Thoracic aorta (tissue), 2 donors: Measurements from ENCODE around the gene COL15A1. TPM values are rescaled to one million over a fixed set of nuclear protein-coding genes. Genes with fewer than 3 reads are reported as not detected.

Experiments
- ATAC-seq: fragments of 150-250 bp; one replicate; pipeline ENCODE4 v1.8.0; 2017; ENCODE audit warnings: low read depth; ENCODE audit not compliant: insufficient number of reproducible peaks, low FRiP score
- DNase-seq: peaks from one replicate; pipeline ENCODE4 v3.0.0-alpha.2; 2020; ENCODE audit warnings: low spot score
- H3K27ac ChIP-seq, 2 donors: fragments of 200-600 bp; sonication (generic); 1 replicate in 1 of 2; 2 replicates in 1 of 2; pipeline ENCODE4 v1.5.1; 2016; ENCODE audit warnings: mild to moderate bottlenecking in 2 of 2, moderate library complexity in 2 of 2
- H3K27me3 ChIP-seq: fragments of 200-600 bp; sonication (generic); replicated peaks from 2 replicates; pipeline ENCODE4 v1.6.0; 2016; ENCODE audit warnings: mild to moderate bottlenecking; ENCODE audit not compliant: insufficient read depth
- H3K36me3 ChIP-seq: fragments of 200-600 bp; sonication (generic); one replicate; pipeline ENCODE4 v1.5.1; 2016
- H3K4me1 ChIP-seq, 2 donors: fragments of 200-600 bp; sonication (generic); 1 replicate in 1 of 2; 2 replicates in 1 of 2; pipeline versions ENCODE4 v1.5.1 to v1.6.0; 2016; ENCODE audit warnings: low read depth in 2 of 2, mild to moderate bottlenecking in 1 of 2; ENCODE audit not compliant: control insufficient read depth in 1 of 2
- H3K4me3 ChIP-seq: fragments of 200-600 bp; sonication (generic); 2 replicates; pipeline ENCODE4 v1.5.1; 2016; ENCODE audit warnings: mild to moderate bottlenecking
- H3K9me3 ChIP-seq: fragments of 200-600 bp; sonication (generic); 2 replicates; pipeline ENCODE4 v1.5.1; 2016
- CTCF ChIP-seq: fragments of 200-600 bp; sonication (generic); IDR thresholded peaks from one replicate; pipeline ENCODE4 v1.5.1; 2019; ENCODE audit warnings: antibody characterized with exemption
- total RNA-seq, 2 donors: library from RNA; depleted of rRNA; stranded (reverse); fragments of >200 nt; gene quantifications; one replicate each; pipeline versions ENCODE4 v1.1.0 to v1.2.3, GENCODE V29; 2016

The COL15A1 gene
- total RNA-seq, 2 donors from 2014 or later = 23.3 to 70.4 TPM

DNA sequence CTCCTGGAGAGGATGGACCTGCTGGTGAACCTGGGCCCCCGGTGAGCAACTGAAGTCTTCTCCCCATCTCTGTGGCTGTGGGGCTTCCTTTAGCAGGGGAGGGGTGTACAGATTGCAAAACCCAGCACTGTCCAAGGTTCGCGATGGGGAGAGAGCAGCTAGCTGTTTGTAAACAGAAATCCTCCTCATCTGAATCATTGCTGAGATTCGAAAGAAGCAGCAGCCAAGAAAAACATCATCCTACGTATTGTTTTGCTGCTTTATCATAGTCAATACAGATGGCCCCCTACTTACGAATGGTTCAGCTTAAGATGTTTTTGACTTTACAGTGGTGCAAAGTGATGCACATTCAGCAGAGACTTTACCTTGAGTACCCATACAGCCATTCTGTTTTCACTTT is 81.3 kb downstream of the COL15A1 start:
- H3K36me3 ChIP-seq = peaks cover 4% of the 10 kb centered on the region
- no peak for TF ChIP-seq CTCF
- no peaks in the 10 kb centered on the region for H3K9me3 ChIP-seq
- ATAC-seq = no peak
- DNase-seq = no peak
- no peaks in the 10 kb centered on the region for H3K27me3 ChIP-seq
- peaks cover 17 to 24% of the 10 kb centered on the region in 2 donors for H3K4me1 ChIP-seq
- H3K27ac ChIP-seq = no peak overlapping the region
- H3K4me3 ChIP-seq = no peak overlapping the region

- no peak overlapping the region for H3K27ac ChIP-seq
- H3K4me3 ChIP-seq = no peak overlapping the region
- DNase-seq (no peak), ATAC-seq (no peak)
- no peaks in the 10 kb centered on the region for H3K9me3 ChIP-seq
- no peaks in the 10 kb centered on the region for H3K27me3 ChIP-seq
- peaks cover 4% of the 10 kb centered on the region for H3K36me3 ChIP-seq
- TF ChIP-seq CTCF = no peak
- H3K4me1 ChIP-seq = peaks cover 13 to 25% of the 10 kb centered on the region in 2 donors
These were observed 82.0 kb downstream of the COL15A1 start for GRCh38 chr9:99025616-99026270.

GRCh38 chr9:99026271-99026955 is 82.7 kb downstream of the COL15A1 start:
- peaks cover 13 to 25% of the 10 kb centered on the region in 2 donors for H3K4me1 ChIP-seq
- H3K9me3 ChIP-seq = no peaks in the 10 kb centered on the region
- no peak overlapping the region for H3K27ac ChIP-seq
- H3K36me3 ChIP-seq = peaks cover 4% of the 10 kb centered on the region
- no peak for DNase-seq
- TF ChIP-seq CTCF = no peak
- no peaks in the 10 kb centered on the region for H3K27me3 ChIP-seq
- no peak overlapping the region for H3K4me3 ChIP-seq
- ATAC-seq = no peak

- Histone ChIP-seq H3K9me3 (no peaks in the 10 kb centered on the region), H3K27me3 (no peaks in the 10 kb centered on the region), H3K4me1 (peaks cover 13 to 25% of the 10 kb centered on the region in 2 donors), H3K27ac (no peak overlapping the region), H3K4me3 (no peak overlapping the region), H3K36me3 (peaks cover 4% of the 10 kb centered on the region)
- ATAC-seq (no peak), DNase-seq (no peak)
- no peak for TF ChIP-seq CTCF
These were observed 83.2 kb downstream of the COL15A1 start for GRCh38 chr9:99026956-99027298.

GRCh38 chr9:99027443-99027842 is 83.7 kb downstream of the COL15A1 start:
- DNase-seq (no peak), ATAC-seq (no peak)
- Histone ChIP-seq H3K4me3 (no peak overlapping the region), H3K9me3 (no peaks in the 10 kb centered on the region), H3K36me3 (peaks cover 4% of the 10 kb centered on the region), H3K27me3 (no peaks in the 10 kb centered on the region), H3K27ac (no peak overlapping the region), H3K4me1 (peaks cover 13 to 25% of the 10 kb centered on the region in 2 donors)
- no peak for TF ChIP-seq CTCF
